Measurements from ENCODE around the gene MGA. TPM values are rescaled to one million over a fixed set of nuclear protein-coding genes. Genes with fewer than 3 reads are reported as not detected.

MGA gene
- total RNA-seq: 57.8 TPM
- 10 to 100 TPM; 11.0 to 26.0 (median 20.4) TPM for polyA plus RNA-seq (ENCODE audit: insufficient read depth in 1 of 8, insufficient read length in 8 of 8, low replicate concordance in 1 of 8)
- long read RNA-seq, donor 1: 0 reads
- long read RNA-seq, donor 2, partial matches to known transcripts: 0 of 1 reads
- long read RNA-seq, donor 2, other reads (novel, unspliced or antisense): 0 of 1 reads
- long read RNA-seq, donor 3, partial matches to known transcripts: 0 of 1 reads
- long read RNA-seq, donor 3, other reads (novel, unspliced or antisense): 0 of 1 reads
- long read RNA-seq, donor 4: 0 reads
- long read RNA-seq, donor 5, partial matches to known transcripts: 0 of 2 reads
- long read RNA-seq, donor 5, other reads (novel, unspliced or antisense): 0 of 2 reads
- long read RNA-seq, donor 6, partial matches to known transcripts: 0 of 4 reads
- long read RNA-seq, donor 6, other reads (novel, unspliced or antisense): 0 of 4 reads
- long read RNA-seq, donor 7, partial matches to known transcripts: 0 of 1 reads
- long read RNA-seq, donor 7, other reads (novel, unspliced or antisense): 0 of 1 reads
- long read RNA-seq, donor 8: 0 reads
- long read RNA-seq, donor 9, partial matches to known transcripts: 0 of 1 reads
- long read RNA-seq, donor 9, other reads (novel, unspliced or antisense): 0 of 1 reads
- long read RNA-seq, donor 10, partial matches to known transcripts: 0 of 1 reads
- long read RNA-seq, donor 10, other reads (novel, unspliced or antisense): 0 of 1 reads
- long read RNA-seq, donor 11: 0 reads

DNA sequence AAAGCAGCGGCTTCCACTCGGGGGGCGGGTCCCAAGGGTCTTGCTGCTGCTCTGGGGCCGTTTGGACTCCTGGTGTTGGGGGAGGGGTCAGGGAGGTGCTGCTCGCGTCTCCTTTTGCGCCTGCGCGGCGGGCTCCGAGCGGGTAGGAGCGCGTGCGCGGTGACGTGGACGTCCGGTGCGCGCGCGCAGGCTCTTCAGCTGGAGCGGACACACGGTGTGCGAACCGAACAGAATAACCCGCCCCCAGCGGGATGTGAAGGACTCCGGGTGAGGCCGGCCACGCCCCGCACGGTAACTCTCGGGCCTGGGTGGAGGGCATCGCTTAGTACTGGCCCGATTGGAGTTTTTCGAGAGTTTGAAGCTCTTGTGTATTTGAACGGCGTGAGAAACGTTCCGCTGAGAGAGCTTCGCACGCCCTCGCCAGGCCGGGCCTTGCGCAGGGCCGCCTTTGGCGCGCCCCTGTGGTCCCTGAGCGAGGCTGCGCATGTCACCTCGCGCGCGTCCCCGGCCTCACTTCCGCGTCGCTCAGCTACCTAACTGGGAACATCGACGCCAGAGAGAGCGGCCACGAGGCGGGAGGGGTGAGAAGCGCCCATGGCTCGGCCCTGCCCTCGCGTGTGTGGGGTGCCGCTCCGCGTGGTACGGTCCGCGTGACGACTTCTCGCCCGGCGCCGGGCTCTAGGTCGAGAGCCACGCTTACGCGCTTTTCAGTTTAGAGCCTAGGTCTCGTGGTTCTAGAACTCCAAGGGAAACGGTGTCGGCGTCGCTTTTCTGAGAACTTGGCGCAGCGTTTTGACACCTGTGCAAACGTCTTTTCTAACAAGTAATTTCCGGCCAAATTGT is at the start of gene MGA:
Gene MGA, plus strand, starts transcription at position 171 of the 843 bp plus-strand sequence.
- peak; percentile 98 for DNase-seq
- Histone ChIP-seq H3K4me3 (ENCODE audit: low read length) (peak within 1 kb of the TSS; percentile 67), H3K27ac (ENCODE audit: low read length) (peak within 1 kb of the TSS; percentile 93), H3K36me3 (ENCODE audit: control insufficient read depth, insufficient read depth, low read length) (no peaks in the 10 kb centered on the region), H3K27me3 (ENCODE audit: control insufficient read depth, insufficient read depth, low read length) (no peaks in the 10 kb centered on the region), H3K9me3 (replicated peaks; ENCODE audit: control insufficient read depth, low read depth, low read length) (no peaks in the 10 kb centered on the region), H3K4me1 (ENCODE audit: control insufficient read depth, insufficient read depth, low read length) (peaks cover 22% of the 10 kb centered on the region)
- WGBS (ENCODE audit: insufficient coverage): under 1% methylated on average over 90 of the region's 93 CpGs

DNA sequence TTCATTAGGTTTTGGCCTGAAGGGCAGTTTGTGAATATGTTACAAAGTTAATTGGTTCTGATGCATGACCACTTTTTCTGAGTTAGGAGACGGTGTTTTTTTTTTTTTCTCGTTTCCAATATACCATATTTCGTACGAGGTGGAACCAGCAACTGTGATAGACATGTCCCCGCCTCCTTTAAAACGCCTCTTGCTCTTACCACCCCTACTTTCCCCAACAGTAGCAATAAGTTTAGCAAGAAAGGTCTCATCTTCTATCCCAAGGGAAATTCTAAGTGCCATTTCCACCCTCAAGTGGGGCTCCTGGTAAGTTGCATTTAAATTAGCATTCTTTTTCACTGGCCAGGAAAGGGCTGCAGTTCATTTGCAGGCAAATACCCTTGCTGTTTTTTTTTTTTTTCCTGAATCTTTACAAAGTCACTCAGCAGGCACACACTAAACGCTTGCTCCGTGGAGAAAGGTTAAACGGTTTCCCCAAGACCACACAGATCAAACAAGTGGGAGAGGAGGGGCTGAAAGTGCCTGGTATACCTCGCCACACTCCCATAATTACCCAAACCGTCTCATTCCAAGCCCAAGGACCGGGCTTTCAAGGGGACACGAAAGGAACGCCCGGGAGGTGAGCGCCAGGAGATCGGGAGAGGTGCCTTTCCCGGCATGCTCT is 39.5 kb upstream of the MGA start:
- peaks cover 4% of the 10 kb centered on the region for H3K4me1 ChIP-seq (ENCODE audit: control insufficient read depth, insufficient read depth, low read length)
- H3K9me3 ChIP-seq (replicated peaks; ENCODE audit: control insufficient read depth, low read depth, low read length): no peaks in the 10 kb centered on the region
- peak overlapping the region; percentile 92 for H3K27ac ChIP-seq (ENCODE audit: low read length)
- H3K4me3 ChIP-seq (ENCODE audit: low read length): peak overlapping the region; percentile 57
- DNase-seq: no peak
- no peaks in the 10 kb centered on the region for H3K36me3 ChIP-seq (ENCODE audit: control insufficient read depth, insufficient read depth, low read length)
- WGBS (ENCODE audit: insufficient coverage): 0% methylated on average over 7 of the region's 18 CpGs
- H3K27me3 ChIP-seq (ENCODE audit: control insufficient read depth, insufficient read depth, low read length): no peaks in the 10 kb centered on the region

DNA sequence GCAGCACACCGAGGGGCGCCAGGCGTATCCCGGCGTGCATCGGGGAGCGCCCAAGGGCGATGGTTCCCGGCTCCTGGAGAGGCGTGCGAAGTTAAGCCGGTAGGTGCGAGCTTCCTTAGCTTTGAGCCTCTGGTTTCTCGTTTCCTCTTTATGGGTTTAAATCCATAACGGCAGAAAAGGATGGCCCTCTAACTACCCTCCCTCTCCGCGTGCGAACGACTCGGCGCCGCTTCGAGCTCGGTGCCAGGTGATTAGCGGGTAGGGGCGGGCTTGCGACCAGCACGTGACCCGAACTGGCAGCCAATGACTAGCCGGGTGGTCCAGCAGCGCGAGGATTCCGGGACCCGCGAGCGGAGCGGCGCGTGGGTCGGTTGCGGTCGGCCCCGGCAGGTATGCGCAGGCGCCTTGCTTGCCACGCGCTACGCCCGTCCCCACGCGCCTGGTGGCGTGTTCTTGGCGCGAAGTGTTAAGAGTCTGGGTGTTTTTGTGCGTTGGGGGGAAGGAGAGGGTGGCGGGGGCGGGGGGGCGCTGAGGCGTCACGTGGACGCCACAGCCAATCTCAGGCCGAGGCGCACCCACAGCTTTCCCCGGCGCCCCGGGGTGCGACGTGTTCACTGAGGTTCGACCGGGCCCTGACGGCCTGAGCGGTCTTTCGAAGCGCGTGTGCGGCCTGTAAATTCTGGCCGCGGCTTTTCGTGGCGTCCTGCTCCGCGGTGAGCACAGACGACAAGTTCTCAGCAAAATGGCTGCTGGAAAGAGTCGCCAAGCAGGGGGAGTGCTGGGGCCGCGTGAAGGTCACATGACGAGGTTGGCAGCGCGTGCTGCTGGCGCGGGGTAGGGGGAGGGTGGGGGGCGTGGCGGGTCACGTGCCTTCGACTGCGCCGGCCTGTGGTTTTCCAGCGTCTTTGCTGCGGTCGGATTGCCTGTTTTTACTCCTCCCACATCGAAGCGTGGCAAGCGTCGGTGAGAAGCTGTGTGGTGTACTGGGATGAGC is 38.7 kb upstream of the MGA start:
- Histone ChIP-seq H3K27ac (ENCODE audit: low read length) (peak overlapping the region; percentile 92), H3K27me3 (ENCODE audit: control insufficient read depth, insufficient read depth, low read length) (no peaks in the 10 kb centered on the region), H3K4me3 (ENCODE audit: low read length) (peak overlapping the region; percentile 57), H3K9me3 (replicated peaks; ENCODE audit: control insufficient read depth, low read depth, low read length) (no peaks in the 10 kb centered on the region), H3K4me1 (ENCODE audit: control insufficient read depth, insufficient read depth, low read length) (peaks cover 4% of the 10 kb centered on the region), H3K36me3 (ENCODE audit: control insufficient read depth, insufficient read depth, low read length) (no peaks in the 10 kb centered on the region)
- WGBS (ENCODE audit: insufficient coverage): under 1% methylated on average over 70 of the region's 104 CpGs
- DNase-seq: peak; percentile 95

- Histone ChIP-seq H3K4me3 (ENCODE audit: low read length) (no peak overlapping the region), H3K27me3 (ENCODE audit: control insufficient read depth, insufficient read depth, low read length) (no peaks in the 10 kb centered on the region), H3K36me3 (ENCODE audit: control insufficient read depth, insufficient read depth, low read length) (no peaks in the 10 kb centered on the region), H3K27ac (ENCODE audit: low read length) (no peak overlapping the region), H3K9me3 (replicated peaks; ENCODE audit: control insufficient read depth, low read depth, low read length) (no peaks in the 10 kb centered on the region), H3K4me1 (ENCODE audit: control insufficient read depth, insufficient read depth, low read length) (peaks cover 4% of the 10 kb centered on the region)
- DNase-seq: no peak
- no CpG with 5 or more reads among the region's 4 CpGs for WGBS (ENCODE audit: insufficient coverage)
Observed at GRCh38 chr15:41622901-41623300, 37.3 kb upstream of the MGA start.

GRCh38 chr15:41627203-41627602 is 33.0 kb upstream of the MGA start:
- H3K4me1 ChIP-seq (ENCODE audit: control insufficient read depth, insufficient read depth, low read length): peaks cover under 1% of the 10 kb centered on the region
- H3K27ac ChIP-seq (ENCODE audit: low read length): no peak overlapping the region
- WGBS (ENCODE audit: insufficient coverage): no CpG with 5 or more reads among the region's 1 CpG
- no peaks in the 10 kb centered on the region for H3K9me3 ChIP-seq (replicated peaks; ENCODE audit: control insufficient read depth, low read depth, low read length)
- H3K4me3 ChIP-seq (ENCODE audit: low read length): no peak overlapping the region
- no peaks in the 10 kb centered on the region for H3K27me3 ChIP-seq (ENCODE audit: control insufficient read depth, insufficient read depth, low read length)
- no peak for DNase-seq
- no peaks in the 10 kb centered on the region for H3K36me3 ChIP-seq (ENCODE audit: control insufficient read depth, insufficient read depth, low read length)

GRCh38 chr15:41629463-41629862 is 30.7 kb upstream of the MGA start:
- Histone ChIP-seq H3K9me3 (replicated peaks; ENCODE audit: control insufficient read depth, low read depth, low read length) (no peaks in the 10 kb centered on the region), H3K27ac (ENCODE audit: low read length) (no peak overlapping the region), H3K4me1 (ENCODE audit: control insufficient read depth, insufficient read depth, low read length) (no peaks in the 10 kb centered on the region), H3K36me3 (ENCODE audit: control insufficient read depth, insufficient read depth, low read length) (no peaks in the 10 kb centered on the region), H3K27me3 (ENCODE audit: control insufficient read depth, insufficient read depth, low read length) (no peaks in the 10 kb centered on the region), H3K4me3 (ENCODE audit: low read length) (no peak overlapping the region)
- no CpG with 5 or more reads among the region's 4 CpGs for WGBS (ENCODE audit: insufficient coverage)
- no peak for DNase-seq

- DNase-seq: no peak
- H3K27ac ChIP-seq (ENCODE audit: low read length): no peak overlapping the region
- H3K4me3 ChIP-seq (ENCODE audit: low read length): no peak overlapping the region
- 71% methylated on average over 4 of the region's 5 CpGs for WGBS (ENCODE audit: insufficient coverage)
- H3K36me3 ChIP-seq (ENCODE audit: control insufficient read depth, insufficient read depth, low read length): no peaks in the 10 kb centered on the region
- no peaks in the 10 kb centered on the region for H3K4me1 ChIP-seq (ENCODE audit: control insufficient read depth, insufficient read depth, low read length)
- H3K9me3 ChIP-seq (replicated peaks; ENCODE audit: control insufficient read depth, low read depth, low read length): no peaks in the 10 kb centered on the region
- no peaks in the 10 kb centered on the region for H3K27me3 ChIP-seq (ENCODE audit: control insufficient read depth, insufficient read depth, low read length)
Observed at GRCh38 chr15:41629883-41630282, 30.3 kb upstream of the MGA start.

DNA sequence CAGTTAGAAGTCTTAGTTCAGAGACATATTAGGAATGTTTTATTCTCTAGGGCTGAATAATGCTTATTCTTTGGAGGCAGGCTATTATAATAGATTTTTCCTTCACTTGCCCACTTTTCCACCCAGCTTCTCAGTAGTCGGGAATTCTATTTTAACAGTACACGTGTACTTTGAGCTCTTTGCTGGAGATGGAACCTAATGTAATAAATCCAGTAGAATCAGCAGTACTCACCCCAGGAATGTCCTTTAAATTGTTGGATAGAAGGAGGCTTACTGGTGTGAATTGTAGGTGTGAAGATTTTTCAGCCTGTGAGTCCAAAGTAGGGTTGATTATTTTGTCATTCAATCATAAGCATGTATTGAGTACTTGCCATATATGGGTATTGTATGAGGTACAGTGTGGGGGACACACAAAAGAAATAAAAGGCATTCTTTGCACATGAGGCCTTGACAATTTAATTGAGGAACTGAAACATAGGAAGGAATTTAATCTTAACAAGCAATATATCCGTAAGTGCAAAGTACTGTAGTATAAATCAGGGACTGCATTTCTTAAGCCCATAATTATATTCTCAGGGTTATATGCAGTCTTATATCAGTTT is 29.5 kb upstream of the MGA start:
- Histone ChIP-seq H3K27ac (ENCODE audit: low read length) (no peak overlapping the region), H3K4me3 (ENCODE audit: low read length) (no peak overlapping the region), H3K36me3 (ENCODE audit: control insufficient read depth, insufficient read depth, low read length) (no peaks in the 10 kb centered on the region), H3K4me1 (ENCODE audit: control insufficient read depth, insufficient read depth, low read length) (no peaks in the 10 kb centered on the region), H3K9me3 (replicated peaks; ENCODE audit: control insufficient read depth, low read depth, low read length) (no peaks in the 10 kb centered on the region), H3K27me3 (ENCODE audit: control insufficient read depth, insufficient read depth, low read length) (no peaks in the 10 kb centered on the region)
- DNase-seq: no peak
- no CpG with 5 or more reads among the region's 3 CpGs for WGBS (ENCODE audit: insufficient coverage)
